Mucosa of rectum (tissue), 2 donors: Measurements from ENCODE around the gene C4B.
"Not testable (repeated sequence)": the region's sequence is repeated elsewhere in the genome, so short reads cannot be mapped to it uniquely, and the experiment has no call there.

Source experiments
- H3K27ac ChIP-seq, 2 donors: one replicate each; pipeline ENCODE4 v1.7.0; 2013; ENCODE audit warnings: inconsistent platforms in 2 of 2, low read depth in 2 of 2, low read length in 2 of 2
- H3K27me3 ChIP-seq, 2 donors: one replicate each; pipeline ENCODE4 v1.7.0; 2013; ENCODE audit warnings: low read length in 2 of 2; ENCODE audit not compliant: control insufficient read depth in 2 of 2, insufficient read depth in 2 of 2
- H3K36me3 ChIP-seq, 2 donors: one replicate each; pipeline ENCODE4 v1.7.0; 2013; ENCODE audit warnings: low read length in 2 of 2; ENCODE audit not compliant: control insufficient read depth in 2 of 2, insufficient read depth in 2 of 2
- H3K4me1 ChIP-seq, 2 donors: one replicate each; pipeline ENCODE4 v1.7.0; 2013; ENCODE audit warnings: low read length in 2 of 2, mild to moderate bottlenecking in 1 of 2; ENCODE audit not compliant: control insufficient read depth in 2 of 2, insufficient read depth in 2 of 2
- H3K4me3 ChIP-seq, 2 donors: one replicate each; pipeline ENCODE4 v1.7.0; 2013; ENCODE audit warnings: low read length in 2 of 2
- H3K9ac ChIP-seq, 2 donors: one replicate each; pipeline ENCODE4 v1.7.0; 2013; ENCODE audit warnings: low read length in 2 of 2, low read depth in 1 of 2, mild to moderate bottlenecking in 1 of 2
- H3K9me3 ChIP-seq, 2 donors: one replicate each; pipeline ENCODE4 v1.7.0; 2013; ENCODE audit warnings: low read length in 2 of 2; ENCODE audit not compliant: control insufficient read depth in 2 of 2
- donor health status: healthy.
- donor health status: Normal muscosa, but diverticular disease.

C4B gene

DNA sequence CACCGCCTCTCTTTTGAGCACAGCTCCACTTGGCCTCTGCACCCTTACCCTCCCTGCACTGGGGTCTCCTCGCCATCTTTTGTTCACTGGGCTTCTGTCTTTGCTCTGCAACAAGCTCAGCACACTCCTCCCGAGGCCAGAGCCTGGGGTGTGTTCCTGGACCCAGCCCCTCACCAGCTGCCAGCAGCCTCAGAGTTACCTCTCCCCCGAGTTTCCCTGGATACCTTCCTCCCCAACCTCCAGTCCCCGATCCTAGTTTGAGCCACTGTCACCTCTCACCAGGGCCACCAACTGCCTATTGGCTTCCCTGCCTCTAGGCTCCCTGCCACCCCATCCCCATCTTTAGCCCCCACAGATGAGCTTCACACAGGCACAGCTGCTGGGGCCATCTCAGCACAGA lies 36.0 kb downstream of the C4B start:
- Histone ChIP-seq H3K9ac (no peak overlapping the region), H3K4me3 (no peak overlapping the region), H3K4me1 (peaks cover 0 to 4% of the 10 kb centered on the region in 2 donors), H3K27ac (no peak overlapping the region), H3K9me3 (no peaks in the 10 kb centered on the region), H3K27me3 (no peaks in the 10 kb centered on the region), H3K36me3 (peaks cover 0 to 3% of the 10 kb centered on the region in 2 donors)

DNA sequence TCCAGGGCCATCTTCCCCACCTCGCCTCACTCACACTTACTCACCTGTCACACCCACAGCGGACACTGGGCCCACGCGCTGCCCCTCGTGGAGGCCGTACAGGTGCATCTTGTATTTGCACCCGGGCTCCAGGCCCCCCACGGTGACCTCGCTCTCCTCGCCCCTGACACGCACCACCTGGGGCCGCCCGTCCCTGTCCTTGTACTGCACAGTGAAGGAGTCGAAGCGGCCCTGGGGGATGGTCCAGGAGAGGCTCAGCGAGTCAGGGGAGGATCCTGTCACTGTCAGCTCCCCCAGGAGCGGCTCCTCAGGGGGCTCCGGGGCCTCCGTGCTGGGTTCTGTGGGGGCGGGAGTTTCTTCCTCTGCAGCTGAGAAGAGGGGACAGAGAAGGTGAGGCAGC lies 38.0 kb downstream of the C4B start:
- not testable (repeated sequence) for H3K4me3 ChIP-seq, H3K9me3 ChIP-seq, H3K27me3 ChIP-seq, H3K36me3 ChIP-seq, H3K27ac ChIP-seq, H3K9ac ChIP-seq, H3K4me1 ChIP-seq

DNA sequence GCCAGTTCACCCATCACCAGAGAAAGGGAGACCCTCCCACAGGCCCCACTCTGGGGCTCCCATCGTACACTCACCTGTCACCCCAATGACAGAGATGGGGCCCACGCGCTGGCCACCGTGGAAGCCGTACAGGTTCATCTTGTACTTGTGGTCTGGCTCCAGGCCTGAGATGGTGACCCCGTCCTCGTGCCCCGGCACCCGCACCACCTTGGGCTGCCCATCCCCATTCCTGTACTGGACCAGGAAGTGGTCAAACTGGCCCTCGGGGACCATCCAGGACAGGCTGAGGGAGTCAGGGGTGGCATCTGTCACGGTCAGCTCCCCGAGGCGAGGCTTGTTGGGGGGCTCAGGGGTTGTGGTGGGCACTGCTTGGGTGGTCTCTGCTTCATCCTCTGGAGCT lies 38.7 kb downstream of the C4B start:
- H3K9me3 ChIP-seq, H3K27me3 ChIP-seq, H3K4me3 ChIP-seq, H3K36me3 ChIP-seq, H3K4me1 ChIP-seq, H3K27ac ChIP-seq, H3K9ac ChIP-seq: not testable (repeated sequence)

DNA sequence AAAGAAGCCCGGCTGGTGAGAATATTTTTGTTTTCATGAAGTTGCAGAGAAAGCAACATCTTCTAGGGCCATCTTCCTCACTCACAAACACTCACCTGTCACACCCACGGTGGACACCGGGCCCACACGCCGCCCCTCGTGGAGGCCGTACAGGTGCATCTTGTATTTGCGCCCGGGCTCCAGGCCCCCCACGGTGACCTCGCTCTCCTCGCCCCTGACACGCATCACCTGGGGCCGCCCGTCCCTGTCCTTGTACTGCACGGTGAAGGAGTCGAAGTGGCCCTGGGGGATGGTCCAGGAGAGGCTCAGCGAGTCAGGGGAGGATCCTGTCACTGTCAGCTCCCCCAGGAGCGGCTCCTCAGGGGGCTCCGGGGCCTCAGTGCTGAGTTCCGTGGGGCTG lies 41.2 kb downstream of the C4B start:
- H3K27ac ChIP-seq, H3K27me3 ChIP-seq, H3K9ac ChIP-seq, H3K36me3 ChIP-seq, H3K9me3 ChIP-seq, H3K4me1 ChIP-seq, H3K4me3 ChIP-seq: not testable (repeated sequence)

DNA sequence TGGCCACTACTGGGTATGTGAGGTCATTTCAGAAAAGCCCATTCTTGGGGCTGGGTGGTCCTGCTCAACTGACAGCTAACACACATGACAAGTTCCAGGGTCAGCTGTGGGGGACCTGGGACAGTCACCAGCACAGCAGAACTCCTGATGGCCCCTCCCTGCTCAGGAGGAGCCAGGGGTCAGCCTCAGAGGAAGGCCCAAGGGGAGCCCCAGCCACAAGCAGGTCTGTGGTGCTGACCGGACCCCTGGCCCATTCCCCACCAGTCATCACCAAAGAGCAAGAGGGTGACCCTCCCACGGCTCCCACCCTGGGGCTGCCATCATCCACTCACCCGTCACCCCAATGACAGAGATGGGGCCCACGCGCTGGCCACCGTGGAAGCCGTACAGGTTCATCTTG lies 41.7 kb downstream of the C4B start:
- Histone ChIP-seq H3K9ac (no peak overlapping the region), H3K4me1 (no peaks in the 10 kb centered on the region), H3K36me3 (peaks cover 0 to 6% of the 10 kb centered on the region in 2 donors), H3K27ac (no peak overlapping the region), H3K4me3 (no peak overlapping the region), H3K27me3 (no peaks in the 10 kb centered on the region), H3K9me3 (no peaks in the 10 kb centered on the region)

DNA sequence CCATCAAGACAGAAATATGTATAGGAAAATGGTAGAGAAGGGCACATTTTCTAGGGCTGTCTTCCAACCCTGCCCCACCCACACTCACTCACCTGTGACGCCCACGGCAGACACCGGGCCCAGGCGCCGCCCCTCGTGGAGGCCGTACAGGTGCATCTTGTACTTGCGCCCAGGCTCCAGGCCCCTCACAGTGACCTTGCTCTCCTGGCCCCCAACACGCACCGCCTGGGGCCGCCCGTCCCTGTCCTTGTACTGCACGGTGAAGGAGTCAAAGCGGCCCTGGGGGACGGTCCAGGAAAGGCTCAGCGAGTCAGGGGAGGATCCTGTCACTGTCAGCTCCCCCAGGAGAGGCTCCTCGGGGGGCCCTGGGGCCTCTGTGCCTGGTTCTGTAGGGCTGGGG lies 43.4 kb downstream of the C4B start:
- H3K27ac ChIP-seq, result no peak overlapping the region
- H3K9ac ChIP-seq, result no peak overlapping the region
- H3K9me3 ChIP-seq, result no peaks in the 10 kb centered on the region
- no peak overlapping the region for H3K4me3 ChIP-seq
- peaks cover 0 to 6% of the 10 kb centered on the region in 2 donors for H3K36me3 ChIP-seq
- H3K4me1 ChIP-seq, result no peaks in the 10 kb centered on the region
- no peaks in the 10 kb centered on the region for H3K27me3 ChIP-seq

DNA sequence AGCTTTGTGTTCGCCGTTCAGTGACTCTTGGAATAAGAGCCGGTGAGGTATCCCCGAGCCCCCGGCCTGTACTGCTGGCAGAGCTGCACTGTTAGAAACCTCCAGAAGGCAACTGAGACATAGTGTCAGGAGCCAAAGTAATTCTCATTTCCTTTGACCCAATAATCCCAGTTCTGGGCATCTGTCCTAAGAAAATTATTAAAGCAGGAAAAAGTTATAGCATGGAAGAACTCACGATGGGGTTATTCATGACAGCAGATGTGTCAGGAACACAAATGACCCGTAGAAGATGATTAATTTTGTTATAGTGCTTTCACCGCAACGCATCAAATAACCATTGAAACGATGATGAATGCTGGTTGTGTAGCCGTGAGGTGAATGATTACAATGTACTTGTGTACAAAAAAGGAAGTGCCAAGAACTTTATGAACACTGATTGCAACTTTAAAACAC lies 43.9 kb downstream of the C4B start:
- no peaks in the 10 kb centered on the region for H3K9me3 ChIP-seq
- no peaks in the 10 kb centered on the region for H3K4me1 ChIP-seq
- no peaks in the 10 kb centered on the region for H3K27me3 ChIP-seq
- H3K36me3 ChIP-seq, result peaks cover 0 to 6% of the 10 kb centered on the region in 2 donors
- H3K9ac ChIP-seq, result no peak overlapping the region
- no peak overlapping the region for H3K27ac ChIP-seq
- no peak overlapping the region for H3K4me3 ChIP-seq

DNA sequence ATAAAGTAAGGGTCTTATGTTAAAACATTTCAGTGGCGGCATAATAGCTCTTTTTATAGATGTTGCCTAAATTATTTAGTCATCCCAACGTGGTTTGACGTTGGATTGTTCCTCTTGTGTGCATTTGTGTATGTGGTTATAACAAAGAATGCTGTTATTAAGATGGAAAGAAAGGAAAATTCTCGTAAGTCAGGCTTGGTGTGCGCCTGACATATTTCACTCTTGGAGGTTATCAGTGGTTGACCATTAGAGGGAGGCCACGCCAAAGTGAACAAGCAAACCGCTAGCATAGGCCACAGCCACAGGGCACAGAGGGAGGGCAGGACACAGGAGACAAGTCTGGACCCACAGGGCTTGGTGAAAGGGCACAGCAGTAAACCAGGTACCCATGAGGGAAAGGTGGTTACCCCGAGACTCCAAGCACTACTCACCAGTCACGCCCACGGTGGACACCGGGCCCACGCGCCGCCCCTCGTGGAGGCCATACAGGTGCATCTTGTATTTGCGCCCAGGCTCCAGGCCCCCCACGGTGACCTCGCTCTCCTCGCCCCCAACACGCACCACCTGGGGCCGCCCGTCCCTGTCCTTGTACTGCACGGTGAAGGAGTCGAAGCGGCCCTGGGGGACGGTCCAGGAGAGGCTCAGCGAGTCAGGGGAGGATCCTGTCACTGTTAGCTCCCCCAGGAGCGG lies 46.5 kb downstream of the C4B start:
- H3K4me1 ChIP-seq, result no peaks in the 10 kb centered on the region
- no peaks in the 10 kb centered on the region for H3K27me3 ChIP-seq
- H3K4me3 ChIP-seq, result no peak overlapping the region
- H3K27ac ChIP-seq, result no peak overlapping the region
- H3K9me3 ChIP-seq, result no peaks in the 10 kb centered on the region
- H3K9ac ChIP-seq, result no peak overlapping the region
- peaks cover 0 to 6% of the 10 kb centered on the region in 2 donors for H3K36me3 ChIP-seq

DNA sequence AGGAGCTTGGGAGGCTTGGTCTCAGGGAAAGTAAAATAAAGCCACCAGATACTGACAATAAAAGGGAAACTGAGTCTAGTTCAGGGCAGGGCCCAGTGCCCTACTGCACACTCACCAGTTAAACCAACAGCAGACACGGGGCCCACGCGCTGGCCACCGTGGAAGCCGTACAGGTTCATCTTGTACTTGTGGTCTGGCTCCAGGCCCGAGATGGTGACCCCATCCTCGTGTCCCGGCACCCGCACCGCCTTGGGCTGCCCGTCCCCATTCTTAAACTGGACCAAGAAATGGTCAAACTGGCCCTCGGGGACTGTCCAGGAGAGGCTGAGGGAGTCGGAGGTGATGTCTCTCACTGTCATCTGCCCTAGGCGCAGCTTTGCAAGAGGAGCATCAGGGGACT lies 50.1 kb downstream of the C4B start:
- no peaks in the 10 kb centered on the region for H3K9me3 ChIP-seq
- H3K27me3 ChIP-seq, result no peaks in the 10 kb centered on the region
- H3K9ac ChIP-seq, result no peak overlapping the region
- no peak overlapping the region for H3K4me3 ChIP-seq
- H3K27ac ChIP-seq, result no peak overlapping the region
- H3K4me1 ChIP-seq, result no peaks in the 10 kb centered on the region
- H3K36me3 ChIP-seq, result no peaks in the 10 kb centered on the region

DNA sequence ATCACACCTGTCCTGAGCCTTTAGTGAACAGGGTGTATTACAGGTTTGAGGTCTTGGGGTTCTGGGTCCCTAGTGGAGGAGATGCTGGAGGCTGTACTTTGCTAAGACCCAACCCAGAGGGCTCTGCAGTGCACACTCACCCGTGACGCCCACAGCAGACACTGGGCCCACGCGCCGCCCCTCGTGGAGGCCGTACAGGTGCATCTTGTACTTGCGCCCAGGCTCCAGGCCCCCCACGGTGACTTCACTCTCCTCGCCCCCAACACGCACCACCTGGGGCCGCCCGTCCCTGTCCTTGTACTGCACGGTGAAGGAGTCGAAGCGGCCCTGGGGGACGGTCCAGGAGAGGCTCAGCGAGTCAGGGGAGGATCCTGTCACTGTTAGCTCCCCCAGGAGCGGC lies 52.9 kb downstream of the C4B start:
- not testable (repeated sequence) for H3K9me3 ChIP-seq, H3K9ac ChIP-seq, H3K36me3 ChIP-seq, H3K27me3 ChIP-seq, H3K27ac ChIP-seq, H3K4me1 ChIP-seq, H3K4me3 ChIP-seq

DNA sequence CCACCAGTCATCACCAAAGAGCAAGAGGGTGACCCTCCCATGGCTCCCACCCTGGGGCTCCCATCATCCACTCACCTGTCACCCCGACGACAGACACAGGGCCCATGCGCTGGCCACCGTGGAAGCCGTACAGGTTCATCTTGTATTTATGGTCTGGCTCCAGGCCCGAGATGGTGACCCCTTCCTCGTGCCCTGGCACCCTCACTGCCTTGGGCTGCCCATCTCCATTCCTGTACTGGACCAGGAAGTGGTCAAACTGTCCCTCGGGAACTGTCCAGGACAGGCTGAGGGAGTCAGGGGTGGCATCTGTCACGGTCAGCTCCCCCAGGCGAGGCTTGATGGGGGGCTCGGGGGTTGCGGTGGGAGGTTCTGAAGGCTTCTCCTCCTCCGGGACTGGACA lies 53.7 kb downstream of the C4B start:
- H3K27me3 ChIP-seq, H3K9ac ChIP-seq, H3K4me1 ChIP-seq, H3K27ac ChIP-seq, H3K36me3 ChIP-seq, H3K4me3 ChIP-seq, H3K9me3 ChIP-seq: not testable (repeated sequence)
